GM21381 (cell line): Measurements from ENCODE around the gene CDT1.

Experiments used
- ATAC-seq: cut with Tn5 transposase; IDR thresholded peaks from one replicate; pipeline ENCODE4 v1.9.1; 2021; ENCODE audit warnings: mild to moderate bottlenecking, moderate library complexity; ENCODE audit not compliant: unreplicated experiment

The CDT1 gene

GRCh38 chr16:88854306-88855111, 50.9 kb downstream of the CDT1 start:
- ATAC-seq, result no peak

DNA sequence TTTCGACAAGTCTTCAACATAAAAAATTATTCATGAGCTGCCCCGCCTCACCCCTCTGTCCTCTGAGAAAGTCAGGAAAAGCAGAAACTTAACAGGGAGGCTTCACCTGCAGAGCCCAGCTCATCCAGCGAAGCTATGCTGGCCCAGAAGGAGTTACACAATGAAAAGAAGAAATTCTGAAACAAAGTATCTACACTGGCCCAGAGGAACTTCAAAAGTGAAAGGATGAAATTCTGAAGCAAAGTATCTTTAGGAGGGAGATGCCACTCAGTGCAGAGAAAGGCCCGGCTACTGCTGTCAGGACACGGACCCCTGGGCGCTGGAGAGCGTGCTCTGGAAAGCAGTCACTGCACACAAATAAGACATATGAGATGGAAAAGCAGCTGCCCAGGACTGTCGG, 51.6 kb downstream of the CDT1 start:
- ATAC-seq, result no peak

DNA sequence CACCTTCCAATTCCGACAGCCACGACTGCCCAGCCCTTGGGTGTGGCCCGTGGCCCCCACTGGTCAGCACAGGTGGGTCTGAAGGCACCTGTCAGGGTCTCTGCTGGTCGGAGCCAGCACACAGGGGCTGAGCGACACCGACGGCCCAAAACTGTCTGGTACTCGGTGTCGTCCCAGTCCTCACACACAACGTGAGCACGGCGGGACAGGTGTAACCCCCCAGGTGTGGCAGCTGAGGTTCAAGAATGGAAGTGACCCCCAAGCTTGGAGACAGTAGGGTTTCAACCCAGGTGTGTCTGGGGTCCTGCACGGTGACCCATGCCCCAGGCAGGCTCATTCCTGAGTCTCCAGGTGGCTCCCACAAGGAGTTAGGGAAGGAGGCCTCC, 52.1 kb downstream of the CDT1 start:
- no peak for ATAC-seq

DNA sequence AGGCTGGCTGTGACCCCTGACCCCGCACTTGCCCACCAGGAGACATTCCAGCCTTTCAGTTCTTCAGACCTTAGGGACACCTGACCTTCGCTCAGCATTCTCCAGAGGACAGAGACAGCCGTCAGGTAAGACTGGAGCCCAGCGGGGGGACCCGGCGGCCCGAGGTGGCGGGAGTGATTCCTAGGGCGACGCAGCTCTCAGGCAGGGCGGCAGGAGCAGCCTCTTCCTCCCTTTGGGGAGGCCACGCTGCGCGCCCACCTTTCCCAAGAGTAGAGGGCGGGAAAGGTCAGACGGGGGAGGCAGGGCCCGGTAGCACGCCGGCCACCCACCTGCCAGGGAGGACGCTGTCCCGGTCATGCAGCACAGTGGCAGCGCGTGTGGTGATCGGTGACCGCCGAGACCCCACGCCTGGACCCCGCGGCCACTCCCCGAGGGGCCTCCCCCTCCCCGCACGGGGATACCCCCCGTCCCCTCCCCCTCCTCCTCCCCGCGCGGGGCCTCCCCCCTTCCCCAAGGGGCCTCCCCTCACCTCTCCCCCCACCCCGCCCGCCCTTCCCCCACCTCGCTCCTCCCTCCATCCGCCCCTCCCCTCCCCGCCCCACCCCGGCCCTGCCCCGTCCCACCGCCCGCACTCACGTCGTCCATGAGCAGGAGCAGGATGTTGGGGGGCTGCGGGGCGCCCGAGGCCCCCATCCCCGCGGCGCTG, 52.7 kb downstream of the CDT1 start:
- no peak for ATAC-seq

DNA sequence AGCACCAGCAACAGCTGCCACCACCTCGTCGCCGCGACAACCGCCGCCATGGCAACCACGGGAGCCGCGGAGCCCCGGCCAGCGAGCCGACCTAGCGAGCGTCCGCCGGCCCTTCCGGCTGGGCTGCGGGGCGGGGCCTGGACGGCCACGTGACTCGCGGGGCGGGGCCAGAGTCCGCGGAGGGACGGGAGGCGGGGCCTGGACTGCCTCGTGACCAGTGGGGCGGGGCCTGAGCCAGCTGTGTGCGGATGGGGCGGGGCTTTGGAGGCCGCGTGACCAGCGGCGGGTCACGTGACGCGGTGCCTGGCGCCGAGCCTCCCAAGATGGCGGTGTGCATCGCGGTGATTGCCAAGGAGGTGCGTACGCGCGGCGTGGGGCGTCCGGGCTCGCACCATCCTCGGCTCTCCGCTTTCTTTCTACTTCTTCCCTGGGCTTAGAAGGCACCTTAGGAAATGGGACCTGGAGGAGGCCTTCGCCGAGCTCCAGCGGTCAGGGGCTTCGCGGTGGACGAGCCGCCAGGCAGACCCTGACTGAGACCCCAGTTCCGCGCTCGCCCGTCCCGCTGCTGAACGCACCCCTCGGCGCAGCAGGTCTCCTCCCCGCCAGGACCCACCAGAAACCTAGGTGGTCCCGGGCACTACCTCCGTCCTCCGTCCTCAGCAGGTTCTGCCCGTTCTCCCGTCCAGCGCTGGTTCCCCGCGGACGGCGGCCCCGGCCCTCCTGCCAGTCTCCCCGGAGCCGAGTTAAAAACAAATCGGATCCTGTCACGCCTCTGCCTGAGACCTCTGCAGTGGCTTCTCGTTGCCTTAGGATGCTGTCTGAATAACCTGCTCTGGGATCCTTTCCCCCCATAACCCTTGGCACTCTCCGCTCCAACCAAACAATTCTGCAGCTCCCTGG, 53.5 kb downstream of the CDT1 start, which contains the start of the genes GALNS and TRAPPC2L:
TSS of gene GALNS (minus strand) at position 120 of the 900 bp plus-strand sequence. CDS start at position 50, 70 bp downstream.
TSS of gene TRAPPC2L (plus strand) at position 300 of the 900 bp plus-strand sequence. CDS start at position 324, 24 bp downstream.
- peak; percentile 82 for ATAC-seq

GRCh38 chr16:88857728-88858339, 54.2 kb downstream of the CDT1 start:
- peak; percentile 36 for ATAC-seq
